ENCODE results near the gene MRPL36. TPM values are rescaled to one million over a fixed set of nuclear protein-coding genes. Genes with fewer than 3 reads are reported as not detected.
"Not testable (repeated sequence)": the region's sequence is repeated elsewhere in the genome, so short reads cannot be mapped to it uniquely, and the experiment has no call there.

MRPL36 gene
- total RNA-seq, 1 donor from 2014 or later, result 51.6 TPM

DNA sequence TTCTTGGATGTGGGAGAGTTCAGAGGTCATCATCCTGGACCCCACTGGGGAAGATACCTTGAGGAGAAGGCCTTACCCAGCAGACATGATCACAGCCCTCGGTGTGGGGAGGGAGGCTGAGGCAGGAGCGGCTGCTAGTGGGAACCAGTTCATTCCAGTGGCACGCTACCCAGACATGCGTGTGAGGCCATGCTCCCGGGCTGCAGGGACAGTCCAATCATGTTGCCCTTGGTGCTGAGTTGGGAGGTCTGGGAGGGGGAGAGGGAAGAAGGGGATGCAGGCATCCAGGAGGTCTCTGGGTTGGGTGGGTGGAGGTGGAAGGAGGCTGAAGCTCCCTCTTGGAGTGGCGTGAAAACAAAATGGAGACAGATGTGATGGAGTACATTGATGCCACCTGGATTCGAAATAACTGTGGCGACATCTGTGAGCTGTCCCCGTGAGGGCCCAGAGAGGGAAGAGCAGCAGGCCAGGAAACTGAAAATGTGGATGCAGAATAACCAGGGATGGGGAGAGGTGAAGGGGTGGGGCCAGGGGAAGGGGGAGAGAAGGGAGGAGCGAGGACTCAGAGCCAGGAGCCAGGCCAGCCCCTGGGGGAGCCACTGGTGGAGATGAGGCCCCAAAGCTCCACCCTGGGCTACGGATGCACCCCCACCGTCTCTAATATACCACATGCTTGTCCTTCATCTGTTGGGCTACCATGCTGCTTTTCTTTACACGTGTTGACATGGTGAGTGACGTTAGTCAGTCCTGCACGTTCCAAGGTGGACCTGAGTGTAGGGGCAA is 17.8 kb upstream of the MRPL36 start:
- Histone ChIP-seq H3K27me3 (ENCODE audit: control insufficient read depth, insufficient read depth, low read length) (no peaks in the 10 kb centered on the region), H3K4me3 (ENCODE audit: low read depth, low read length) (no peak overlapping the region), H3K36me3 (ENCODE audit: control insufficient read depth, insufficient read depth, low read length) (peaks cover 5% of the 10 kb centered on the region)
- no peak for DNase-seq (ENCODE audit: low read depth)
- TF ChIP-seq, protein P1, sequence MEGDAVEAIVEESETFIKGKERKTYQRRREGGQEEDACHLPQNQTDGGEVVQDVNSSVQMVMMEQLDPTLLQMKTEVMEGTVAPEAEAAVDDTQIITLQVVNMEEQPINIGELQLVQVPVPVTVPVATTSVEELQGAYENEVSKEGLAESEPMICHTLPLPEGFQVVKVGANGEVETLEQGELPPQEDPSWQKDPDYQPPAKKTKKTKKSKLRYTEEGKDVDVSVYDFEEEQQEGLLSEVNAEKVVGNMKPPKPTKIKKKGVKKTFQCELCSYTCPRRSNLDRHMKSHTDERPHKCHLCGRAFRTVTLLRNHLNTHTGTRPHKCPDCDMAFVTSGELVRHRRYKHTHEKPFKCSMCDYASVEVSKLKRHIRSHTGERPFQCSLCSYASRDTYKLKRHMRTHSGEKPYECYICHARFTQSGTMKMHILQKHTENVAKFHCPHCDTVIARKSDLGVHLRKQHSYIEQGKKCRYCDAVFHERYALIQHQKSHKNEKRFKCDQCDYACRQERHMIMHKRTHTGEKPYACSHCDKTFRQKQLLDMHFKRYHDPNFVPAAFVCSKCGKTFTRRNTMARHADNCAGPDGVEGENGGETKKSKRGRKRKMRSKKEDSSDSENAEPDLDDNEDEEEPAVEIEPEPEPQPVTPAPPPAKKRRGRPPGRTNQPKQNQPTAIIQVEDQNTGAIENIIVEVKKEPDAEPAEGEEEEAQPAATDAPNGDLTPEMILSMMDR (IDR thresholded peaks at IDR 0.05; ENCODE audit: insufficient read depth, low read length, poor library complexity, severe bottlenecking), result no peak

DNA sequence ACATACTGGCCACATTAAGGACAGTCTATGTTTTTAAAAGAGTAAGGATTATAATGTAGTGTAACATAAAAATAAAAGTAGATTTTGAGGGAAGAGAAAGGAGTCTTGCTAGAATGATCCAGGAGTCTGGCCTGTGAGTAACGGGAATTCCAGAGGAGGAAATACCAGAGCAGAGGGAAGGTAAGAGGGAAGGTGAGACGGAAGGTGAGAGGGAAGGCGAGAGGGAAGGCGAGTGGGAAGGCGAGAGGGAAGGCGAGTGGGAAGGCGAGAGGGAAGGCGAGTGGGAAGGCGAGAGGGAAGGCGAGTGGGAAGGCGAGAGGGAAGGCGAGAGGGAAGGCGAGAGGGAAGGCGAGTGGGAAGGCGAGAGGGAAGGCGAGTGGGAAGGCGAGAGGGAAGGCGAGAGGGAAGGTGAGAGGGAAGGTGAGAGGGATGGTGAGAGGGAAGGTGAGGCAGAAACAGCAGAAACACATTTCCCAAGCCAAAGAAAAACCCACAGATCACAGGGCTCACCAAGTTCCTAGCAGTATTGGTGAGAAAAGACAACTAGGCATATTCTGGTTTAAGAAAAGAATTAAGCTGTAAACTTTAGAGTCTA is 17.0 kb upstream of the MRPL36 start:
- not testable (repeated sequence) for H3K36me3 ChIP-seq (ENCODE audit: control insufficient read depth, insufficient read depth, low read length); H3K27me3 ChIP-seq (ENCODE audit: control insufficient read depth, insufficient read depth, low read length); H3K4me3 ChIP-seq (ENCODE audit: low read depth, low read length); DNase-seq (ENCODE audit: low read depth)

DNA sequence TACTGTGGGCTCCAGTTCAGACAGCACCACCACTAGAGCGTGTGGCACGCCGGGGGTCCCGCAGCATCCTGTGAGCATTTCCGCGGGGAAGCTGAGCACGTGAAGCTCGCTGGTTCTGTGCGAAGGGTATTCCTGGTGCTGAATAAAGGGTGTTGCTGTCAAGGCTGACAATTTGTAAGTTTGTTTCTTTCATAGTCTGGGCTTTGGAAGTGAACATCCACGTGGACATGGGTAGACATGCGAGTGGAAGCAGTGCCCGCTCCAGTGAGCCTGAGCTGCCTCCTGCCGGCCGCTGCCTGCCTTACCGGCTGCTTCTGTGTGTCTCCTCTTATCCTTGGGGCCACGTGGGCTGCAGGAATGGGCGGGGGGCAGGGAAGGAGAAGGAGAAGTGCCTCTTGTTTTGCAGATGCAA is 16.2 kb upstream of the MRPL36 start:
- H3K36me3 ChIP-seq (ENCODE audit: control insufficient read depth, insufficient read depth, low read length), result peaks cover 5% of the 10 kb centered on the region
- DNase-seq (ENCODE audit: low read depth), result no peak
- H3K4me3 ChIP-seq (ENCODE audit: low read depth, low read length), result no peak overlapping the region
- TF ChIP-seq, protein P1 (IDR thresholded peaks at IDR 0.05; ENCODE audit: insufficient read depth, low read length, poor library complexity, severe bottlenecking), result no peak
- no peaks in the 10 kb centered on the region for H3K27me3 ChIP-seq (ENCODE audit: control insufficient read depth, insufficient read depth, low read length)

DNA sequence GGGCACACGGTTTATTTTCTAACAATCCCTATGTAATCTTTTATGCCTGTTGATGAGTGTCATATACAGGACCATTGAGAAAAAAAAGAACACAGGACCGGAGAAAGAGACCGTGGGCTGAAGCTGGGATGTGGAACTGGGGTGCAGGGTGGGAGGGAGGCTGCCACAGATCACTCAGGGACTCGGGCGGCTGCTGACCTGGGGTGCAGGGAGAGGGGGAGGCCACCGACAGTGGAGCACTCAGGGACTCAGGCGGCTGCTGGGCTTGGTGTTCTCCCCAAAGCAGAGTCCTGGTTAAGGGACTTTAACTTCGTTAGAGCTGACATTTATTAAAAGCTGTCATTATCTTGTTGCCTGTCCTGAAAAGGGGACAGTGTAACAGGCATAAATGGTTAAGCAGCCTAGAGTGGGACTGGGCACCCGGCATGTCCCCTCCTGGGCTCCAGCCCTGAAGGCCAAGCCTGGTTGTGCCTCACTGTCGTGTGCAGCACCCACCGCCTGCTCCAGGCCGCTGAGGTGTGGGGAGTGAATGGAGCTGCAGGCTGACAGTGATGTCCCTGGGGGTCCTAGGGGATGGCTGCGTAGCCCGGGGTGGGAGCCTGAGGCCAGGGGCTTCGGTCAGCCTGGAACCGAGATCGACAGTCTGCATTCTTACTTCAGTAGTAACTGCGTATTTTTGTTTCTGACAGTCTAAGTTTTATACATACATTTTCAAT is 15.6 kb upstream of the MRPL36 start:
- DNase-seq (ENCODE audit: low read depth), result no peak
- Histone ChIP-seq H3K36me3 (ENCODE audit: control insufficient read depth, insufficient read depth, low read length) (peaks cover 5% of the 10 kb centered on the region), H3K27me3 (ENCODE audit: control insufficient read depth, insufficient read depth, low read length) (no peaks in the 10 kb centered on the region), H3K4me3 (ENCODE audit: low read depth, low read length) (no peak overlapping the region)
- TF ChIP-seq, protein P1 (IDR thresholded peaks at IDR 0.05; ENCODE audit: insufficient read depth, low read length, poor library complexity, severe bottlenecking), result no peak

DNA sequence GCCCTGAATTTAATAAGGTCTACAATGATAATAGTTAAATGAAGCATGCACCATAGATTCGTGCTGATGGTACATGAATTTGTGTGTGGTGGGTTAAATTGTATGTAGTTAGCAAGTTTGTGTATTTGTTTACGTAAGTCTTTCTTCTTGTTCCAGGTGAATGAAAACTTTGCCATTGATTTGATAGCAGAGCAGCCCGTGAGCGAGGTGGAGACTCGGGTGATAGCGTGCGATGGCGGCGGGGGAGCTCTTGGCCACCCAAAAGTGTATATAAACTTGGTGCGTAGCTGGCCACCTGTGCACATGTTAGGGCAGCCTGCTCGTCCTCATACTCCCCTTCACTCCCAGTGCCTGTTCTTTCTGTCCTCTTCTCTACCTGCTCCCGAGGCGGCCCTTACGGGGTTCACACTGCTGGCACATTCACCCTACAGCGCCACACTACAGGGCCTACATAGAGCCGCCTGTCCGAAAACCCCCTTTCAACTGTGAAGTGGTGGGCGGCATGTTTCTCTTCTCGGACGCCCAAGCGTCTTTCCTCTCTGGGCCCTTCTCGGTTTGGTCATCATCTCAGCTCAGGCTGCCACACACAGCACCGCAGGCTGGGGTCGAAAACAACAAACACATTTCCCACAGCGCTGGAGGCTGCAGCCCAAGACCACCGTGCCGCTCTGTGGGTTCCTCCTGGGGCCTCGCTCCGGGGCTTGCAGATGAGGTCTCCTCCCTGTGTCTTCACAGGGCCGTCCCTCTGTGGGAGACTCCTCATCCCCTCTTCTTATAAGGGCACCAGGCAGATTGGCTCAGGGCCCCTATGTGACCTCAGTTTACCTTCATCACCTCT is 14.8 kb upstream of the MRPL36 start:
- Histone ChIP-seq H3K4me3 (ENCODE audit: low read depth, low read length) (no peak overlapping the region), H3K27me3 (ENCODE audit: control insufficient read depth, insufficient read depth, low read length) (no peaks in the 10 kb centered on the region), H3K36me3 (ENCODE audit: control insufficient read depth, insufficient read depth, low read length) (peaks cover 5% of the 10 kb centered on the region)
- DNase-seq (ENCODE audit: low read depth), result no peak
- TF ChIP-seq, protein P1 (IDR thresholded peaks at IDR 0.05; ENCODE audit: insufficient read depth, low read length, poor library complexity, severe bottlenecking), result no peak

Data from kidney epithelial cell (primary cell).